Measurements from ENCODE around the gene VPS45.
"Not testable (repeated sequence)": the region's sequence is repeated elsewhere in the genome, so short reads cannot be mapped to it uniquely, and the experiment has no call there.

Gene VPS45

GRCh38 chr1:150138044-150138443 is 70.5 kb downstream of the VPS45 start:
- no peak overlapping the region for H2AFZ ChIP-seq
- TF ChIP-seq CTCF (IDR thresholded peaks at IDR 0.05): no peak
- H3K4me2 ChIP-seq (ENCODE audit: low read length): no peak overlapping the region
- H3K36me3 ChIP-seq (ENCODE audit: control insufficient read depth, insufficient read depth, low read length): no peaks in the 10 kb centered on the region
- H3K4me3 ChIP-seq (ENCODE audit: low read depth, low read length): no peak overlapping the region
- H3K4me1 ChIP-seq: no peaks in the 10 kb centered on the region
- H3K9ac ChIP-seq: no peak overlapping the region
- no peak overlapping the region for H3K27ac ChIP-seq
- no peaks in the 10 kb centered on the region for H3K9me3 ChIP-seq (ENCODE audit: control insufficient read depth, low read length)
- no peaks in the 10 kb centered on the region for H3K79me2 ChIP-seq
- no peaks in the 10 kb centered on the region for H3K27me3 ChIP-seq (ENCODE audit: control insufficient read depth, insufficient read depth, low read length)

GRCh38 chr1:150141452-150141851 is 73.9 kb downstream of the VPS45 start:
- no peak overlapping the region for H3K4me3 ChIP-seq (ENCODE audit: low read depth, low read length)
- H3K4me1 ChIP-seq: no peaks in the 10 kb centered on the region
- H3K27me3 ChIP-seq (ENCODE audit: control insufficient read depth, insufficient read depth, low read length): no peaks in the 10 kb centered on the region
- H2AFZ ChIP-seq: no peak overlapping the region
- no peaks in the 10 kb centered on the region for H3K36me3 ChIP-seq (ENCODE audit: control insufficient read depth, insufficient read depth, low read length)
- no peaks in the 10 kb centered on the region for H3K79me2 ChIP-seq
- TF ChIP-seq CTCF (IDR thresholded peaks at IDR 0.05): no peak
- H3K9ac ChIP-seq: no peak overlapping the region
- no peaks in the 10 kb centered on the region for H3K9me3 ChIP-seq (ENCODE audit: control insufficient read depth, low read length)
- no peak overlapping the region for H3K27ac ChIP-seq
- H3K4me2 ChIP-seq (ENCODE audit: low read length): no peak overlapping the region

GRCh38 chr1:150142083-150142482 is 74.5 kb downstream of the VPS45 start:
- no peak overlapping the region for H3K9ac ChIP-seq
- no peak overlapping the region for H3K4me2 ChIP-seq (ENCODE audit: low read length)
- TF ChIP-seq CTCF (IDR thresholded peaks at IDR 0.05): no peak
- no peaks in the 10 kb centered on the region for H3K36me3 ChIP-seq (ENCODE audit: control insufficient read depth, insufficient read depth, low read length)
- no peak overlapping the region for H2AFZ ChIP-seq
- H3K4me1 ChIP-seq: no peaks in the 10 kb centered on the region
- H3K27ac ChIP-seq: no peak overlapping the region
- no peaks in the 10 kb centered on the region for H3K9me3 ChIP-seq (ENCODE audit: control insufficient read depth, low read length)
- no peaks in the 10 kb centered on the region for H3K27me3 ChIP-seq (ENCODE audit: control insufficient read depth, insufficient read depth, low read length)
- H3K79me2 ChIP-seq: no peaks in the 10 kb centered on the region
- no peak overlapping the region for H3K4me3 ChIP-seq (ENCODE audit: low read depth, low read length)

GRCh38 chr1:150144606-150145005 is 77.0 kb downstream of the VPS45 start:
- H3K27ac ChIP-seq: no peak overlapping the region

GRCh38 chr1:150146016-150146415 is 78.4 kb downstream of the VPS45 start:
- H3K4me2 ChIP-seq (ENCODE audit: low read length); H3K9ac ChIP-seq; H3K27me3 ChIP-seq (ENCODE audit: control insufficient read depth, insufficient read depth, low read length); H3K27ac ChIP-seq; H3K9me3 ChIP-seq (ENCODE audit: control insufficient read depth, low read length); H3K36me3 ChIP-seq (ENCODE audit: control insufficient read depth, insufficient read depth, low read length); H3K4me1 ChIP-seq; H2AFZ ChIP-seq; H3K79me2 ChIP-seq; H3K4me3 ChIP-seq (ENCODE audit: low read depth, low read length): not testable (repeated sequence)

More at GRCh38 chr1:150144606-150145005, 77.0 kb downstream of the VPS45 start:
- no peak overlapping the region for H3K4me3 ChIP-seq (ENCODE audit: low read depth, low read length)
- H3K4me1 ChIP-seq: no peaks in the 10 kb centered on the region
- no peak overlapping the region for H3K4me2 ChIP-seq (ENCODE audit: low read length)
- no peaks in the 10 kb centered on the region for H3K36me3 ChIP-seq (ENCODE audit: control insufficient read depth, insufficient read depth, low read length)
- H3K27me3 ChIP-seq (ENCODE audit: control insufficient read depth, insufficient read depth, low read length): no peaks in the 10 kb centered on the region
- no peaks in the 10 kb centered on the region for H3K9me3 ChIP-seq (ENCODE audit: control insufficient read depth, low read length)
- no peak for TF ChIP-seq CTCF (IDR thresholded peaks at IDR 0.05)
- no peaks in the 10 kb centered on the region for H3K79me2 ChIP-seq
- H2AFZ ChIP-seq: no peak overlapping the region
- no peak overlapping the region for H3K9ac ChIP-seq
